SK-N-SH (cell line): ENCODE measurements around the gene AIFM3. TPM values are rescaled to one million over a fixed set of nuclear protein-coding genes. Genes with fewer than 3 reads are reported as not detected.

Source experiments
- CTCF ChIA-PET: fragments of 300-600, 350-600 bp; formaldehyde crosslinking; extraction: SDS; loops from one replicate; lab custom pipeline; 2021; lab: Yijun Ruan, JAX
- POLR2A ChIA-PET: fragments of 350-600 bp; sonication (Branson Sonifier 250); formaldehyde crosslinking; extraction: SDS; loops from one replicate; lab custom pipeline; 2020; ENCODE audit warnings: antibody characterized with exemption, inconsistent platforms; lab: Yijun Ruan, JAX
- DNase-seq: peaks from one replicate; pipeline ENCODE4 v3.0.0; 2012
- H2AFZ ChIP-seq: fragments of 200-600 bp; sonication (generic); 2 replicates; pipeline ENCODE4 v1.8.1; 2016; ENCODE audit warnings: antibody characterized with exemption, mild to moderate bottlenecking, low read depth
- H3F3A ChIP-seq: fragments of 200-600 bp; sonication (generic); replicated peaks from 2 replicates; pipeline ENCODE3; 2016; ENCODE audit warnings: antibody characterized with exemption, mild to moderate bottlenecking; ENCODE audit not compliant: insufficient read depth
- H3K27ac ChIP-seq, 2 experiments: fragments of 200-500 bp in 1 of 2; fragments of 200-600 bp in 1 of 2; sonication (Bioruptor generic) in 1 of 2; sonication (generic), shearing (Covaris generic) in 1 of 2; 2 replicates each; pipeline versions ENCODE4 v1.5.1 to v1.6.1; 2014 to 2016; ENCODE audit warnings: low read depth in 2 of 2, inconsistent platforms in 1 of 2, low read length in 1 of 2, mild to moderate bottlenecking in 1 of 2, mixed read lengths in 1 of 2
- H3K27me3 ChIP-seq: fragments of 200-600 bp; sonication (generic), shearing (Covaris generic); 2 replicates; pipeline ENCODE4 v1.6.1; 2016; ENCODE audit warnings: mixed run types; ENCODE audit not compliant: insufficient read depth
- H3K36me3 ChIP-seq, 2 experiments: fragments of 200-500 bp in 1 of 2; fragments of 200-600 bp in 1 of 2; sonication (Bioruptor generic) in 1 of 2; sonication (generic) in 1 of 2; replicated peaks in 1 of 2; 2 replicates each; pipeline versions ENCODE3 to v1.5.1; 2014 to 2016; ENCODE audit warnings: low read length in 1 of 2, mild to moderate bottlenecking in 1 of 2; ENCODE audit not compliant: insufficient read depth in 2 of 2, control insufficient read depth in 1 of 2
- H3K4me1 ChIP-seq, 2 experiments: fragments of 200-500 bp in 1 of 2; fragments of 200-600 bp in 1 of 2; sonication (Bioruptor generic) in 1 of 2; sonication (generic), shearing (Covaris generic) in 1 of 2; 2 replicates each; pipeline versions ENCODE4 v1.5.1 to v1.6.1; 2014 to 2016; ENCODE audit warnings: low read depth in 1 of 2, low read length in 1 of 2, mixed run types in 1 of 2; ENCODE audit not compliant: insufficient read depth in 2 of 2, control insufficient read depth in 1 of 2
- H3K4me2 ChIP-seq: fragments of 200-600 bp; sonication (generic), shearing (Covaris generic); 2 replicates; pipeline ENCODE4 v1.6.1; 2017; ENCODE audit warnings: mixed run types
- H3K4me3 ChIP-seq, 2 experiments: fragments of 200-500 bp in 1 of 2; fragments of 200-600 bp in 1 of 2; sonication (Bioruptor generic) in 1 of 2; sonication (generic), shearing (Covaris generic) in 1 of 2; 2 replicates each; pipeline versions ENCODE4 v1.5.1 to v1.8.1; 2014 to 2016; ENCODE audit warnings: low read depth in 2 of 2, inconsistent platforms in 1 of 2, low read length in 1 of 2, mild to moderate bottlenecking in 1 of 2, mixed read lengths in 1 of 2, moderate library complexity in 1 of 2
- H3K79me2 ChIP-seq: fragments of 200-600 bp; sonication (generic); 2 replicates; pipeline ENCODE4 v1.8.1; 2017; ENCODE audit warnings: mild to moderate bottlenecking; ENCODE audit not compliant: insufficient read depth
- H3K9ac ChIP-seq: fragments of 200-600 bp; sonication (generic); 2 replicates; pipeline ENCODE4 v1.6.1; 2017; ENCODE audit warnings: mixed run types
- H3K9me2 ChIP-seq: fragments of 200-600 bp; sonication (generic); 2 replicates; pipeline ENCODE4 v1.6.1; 2017; ENCODE audit warnings: mixed run types
- H3K9me3 ChIP-seq: fragments of 200-600 bp; sonication (generic); 2 replicates; pipeline ENCODE4 v1.6.1; 2017; ENCODE audit warnings: mixed run types, mild to moderate bottlenecking, moderate library complexity
- H4K20me1 ChIP-seq: fragments of 200-600 bp; sonication (generic); 2 replicates; pipeline ENCODE4 v1.6.1; 2017; ENCODE audit warnings: mild to moderate bottlenecking, mixed run types; ENCODE audit not compliant: insufficient read depth
- ELF1 ChIP-seq: IDR thresholded peaks from 2 replicates; pipeline ENCODE4 v1.4.0; 2012
- FOSL2 ChIP-seq: IDR thresholded peaks from 2 replicates; pipeline ENCODE4 v1.4.0; 2012; ENCODE audit warnings: low read depth, mild to moderate bottlenecking, moderate library complexity, borderline replicate concordance
- FOXJ3 ChIP-seq: sonication (generic); formaldehyde crosslinking; IDR thresholded peaks from 2 replicates; pipeline ENCODE4 v1.5.1; 2020; ENCODE audit warnings: mild to moderate bottlenecking, missing genetic modification reagents
- GABPA ChIP-seq: IDR thresholded peaks from 2 replicates; pipeline ENCODE4 v1.4.0; 2012; ENCODE audit warnings: low read depth, mild to moderate bottlenecking
- GATA2 ChIP-seq: sonication (generic); formaldehyde crosslinking; IDR thresholded peaks from 2 replicates; pipeline ENCODE4 v1.5.0; 2020; ENCODE audit warnings: mild to moderate bottlenecking, missing genetic modification reagents
- IRF3 ChIP-seq: fragments of 150-350 bp; IDR thresholded peaks from 2 replicates; pipeline ENCODE4 v1.6.1; 2016; ENCODE audit warnings: mild to moderate bottlenecking, low read depth, low read length
- JUND ChIP-seq: IDR thresholded peaks from 2 replicates; pipeline ENCODE4 v1.4.0; 2012
- NRF1 ChIP-seq: IDR thresholded peaks from 2 replicates; pipeline ENCODE4 v1.6.1; 2012; ENCODE audit warnings: low read depth, mild to moderate bottlenecking, low read length
- POLR2AphosphoS5 ChIP-seq: IDR thresholded peaks from 2 replicates; pipeline ENCODE4 v1.6.1; 2012; ENCODE audit warnings: low read depth, low read length
- RAD21 ChIP-seq: IDR thresholded peaks from 2 replicates; pipeline ENCODE4 v1.6.1; 2012; ENCODE audit warnings: mild to moderate bottlenecking, low read length
- RFX5 ChIP-seq: IDR thresholded peaks from 2 replicates; pipeline ENCODE4 v1.6.1; 2012; ENCODE audit warnings: mild to moderate bottlenecking, improper control_type of control experiment, low read length
- RXRA ChIP-seq: IDR thresholded peaks from 2 replicates; pipeline ENCODE4 v1.4.0; 2012; ENCODE audit warnings: low read depth, mild to moderate bottlenecking, borderline replicate concordance
- SIN3A ChIP-seq: IDR thresholded peaks from 2 replicates; pipeline ENCODE4 v1.6.1; 2012; ENCODE audit warnings: low read depth, mild to moderate bottlenecking, low read length, moderate library complexity, borderline replicate concordance
- SMC3 ChIP-seq: IDR thresholded peaks from 2 replicates; pipeline ENCODE4 v1.6.1; 2012; ENCODE audit warnings: low read depth, low read length, improper control_type of control experiment
- TEAD4 ChIP-seq: IDR thresholded peaks from 2 replicates; pipeline ENCODE4 v1.4.0; 2012; ENCODE audit warnings: mild to moderate bottlenecking, borderline replicate concordance; ENCODE audit not compliant: insufficient read depth
- USF2 ChIP-seq: fragments of 150-350 bp; IDR thresholded peaks from 2 replicates; pipeline ENCODE4 v1.6.1; 2017; ENCODE audit warnings: antibody characterized with exemption, low read length, low read depth, borderline replicate concordance
- YY1 ChIP-seq: IDR thresholded peaks from 2 replicates; pipeline ENCODE4 v1.4.0; 2012; ENCODE audit warnings: low read depth, mild to moderate bottlenecking
- WGBS: methylation state at CpG from one replicate; pipeline ENCODE4 v1.1.6; 2017; ENCODE audit warnings: low lambda C conversion rate; 5-methylcytosine and 5-hydroxymethylcytosine counted together
- polyA plus RNA-seq, 3 experiments: library from polyadenylated mRNA; depleted of rRNA; stranded (reverse); fragments of >200 nt; gene quantifications; 2 replicates each; pipeline ENCODE4 v1.2.3, GENCODE V29; 2012
- TF ChIP-seq, protein P1 (sequence below): IDR thresholded peaks from 2 replicates; pipeline ENCODE4 v1.4.0; 2012; ENCODE audit warnings: low read depth

Gene AIFM3
- polyA plus RNA-seq, 1 of the 3 experiments (the other 2 are of a cell fraction): 1.7 TPM

DNA sequence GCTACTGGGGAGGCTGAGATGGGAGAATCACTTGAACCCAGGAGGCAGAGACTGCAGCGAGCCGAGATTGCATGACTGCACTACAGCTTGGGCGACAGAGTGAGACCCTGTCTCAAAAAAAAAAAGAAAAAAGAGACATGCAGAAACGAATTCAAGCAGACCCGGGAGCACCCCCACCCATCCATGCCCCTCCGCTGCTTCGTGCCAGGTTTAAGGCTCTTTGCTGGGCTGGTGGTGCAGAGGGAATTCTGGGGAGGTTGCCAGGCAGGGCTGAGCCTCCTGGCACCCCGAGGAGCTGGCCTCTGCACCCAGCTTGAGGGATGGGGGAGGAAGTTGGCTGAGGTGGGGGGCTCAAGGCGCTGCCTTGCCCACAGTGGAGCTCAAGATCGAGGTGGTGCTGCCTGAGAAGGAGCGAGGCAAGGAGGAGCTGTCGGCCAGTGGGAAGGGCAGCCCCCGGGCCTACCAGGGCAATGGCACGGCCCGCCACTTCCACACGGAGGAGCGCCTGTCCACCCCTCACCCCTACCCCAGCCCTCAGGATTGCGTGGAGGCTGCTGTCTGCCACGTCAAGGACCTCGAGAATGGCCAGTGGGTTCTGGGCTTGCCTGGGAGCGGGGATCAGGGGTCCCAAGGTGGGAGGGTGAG, 6.0 kb downstream of the AIFM3 start:
- no peaks in the 10 kb centered on the region for H3F3A ChIP-seq
- whole genome bisulfite sequencing: 71% methylated on average over 8 of the region's 21 CpGs
- no peak overlapping the region for H3K9ac ChIP-seq
- no peaks in the 10 kb centered on the region for H3K27me3 ChIP-seq
- H3K27ac ChIP-seq: no peak overlapping the region
- ChIA-PET POLR2A (interaction anchor here (1.2 to 1.6 kb wide), 2 partner anchors 8 to 9 kb away, joined by 3 to 6 read pairs; partner anchors contain the start of gene LZTR1), CTCF (interaction anchor here (0.7 to 7.4 kb wide), 5 partner anchors 8 to 130 kb away, joined by 3 to 44 read pairs (median 4); no protein-coding TSS in a partner anchor)
- no peaks in the 10 kb centered on the region for H3K79me2 ChIP-seq
- H3K36me3 ChIP-seq: no peaks in the 10 kb centered on the region
- no peak overlapping the region for H3K4me2 ChIP-seq
- no peak overlapping the region for H3K4me3 ChIP-seq
- no peaks in the 10 kb centered on the region for H3K9me2 ChIP-seq
- H3K9me3 ChIP-seq: no peaks in the 10 kb centered on the region
- no peak for DNase-seq
- TF ChIP-seq RFX5 (no peak), GABPA (no peak), FOXJ3 (no peak), USF2 (no peak), IRF3 (no peak), GATA2 (CRISPR knock-in tag) (no peak), YY1 (no peak), POLR2AphosphoS5 (no peak), SMC3 (no peak), ELF1 (no peak), NRF1 (no peak), JUND (no peak), RAD21 (no peak), RXRA (no peak), SIN3A (no peak), FOSL2 (no peak), TEAD4 (no peak)
- TF ChIP-seq, protein P1, sequence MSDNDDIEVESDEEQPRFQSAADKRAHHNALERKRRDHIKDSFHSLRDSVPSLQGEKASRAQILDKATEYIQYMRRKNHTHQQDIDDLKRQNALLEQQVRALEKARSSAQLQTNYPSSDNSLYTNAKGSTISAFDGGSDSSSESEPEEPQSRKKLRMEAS: no peak
- no peaks in the 10 kb centered on the region for H4K20me1 ChIP-seq
- H3K4me1 ChIP-seq: peaks cover 0 to 13% of the 10 kb centered on the region in 2 experiments; a peak in 1 of 4 replicates
- H2AFZ ChIP-seq: no peak overlapping the region
